Measurements from ENCODE around the gene RNF180.
"Not testable (repeated sequence)": the region's sequence is repeated elsewhere in the genome, so short reads cannot be mapped to it uniquely, and the experiment has no call there.

Gene RNF180

DNA sequence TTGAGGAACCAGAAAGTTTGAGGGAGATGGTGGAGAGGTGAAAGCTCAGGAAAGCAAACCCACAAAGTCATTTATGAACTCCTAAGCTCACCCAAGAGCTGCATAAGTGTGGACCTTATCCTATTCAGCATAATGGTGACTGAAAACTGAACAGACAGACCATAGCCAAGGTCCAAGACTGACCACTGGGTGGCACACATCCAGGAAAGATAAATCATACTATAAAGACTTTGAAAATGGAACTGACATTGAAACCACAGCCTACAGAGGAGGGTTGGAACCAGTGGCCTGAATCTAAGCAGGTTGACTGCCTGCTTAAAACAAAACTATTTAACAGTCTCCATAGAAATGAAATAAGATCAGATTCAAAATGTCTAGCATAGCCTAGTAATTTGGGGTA, 219.1 kb downstream of the RNF180 start:
- no peak for DNase-seq (ENCODE audit: low read depth in 2 of 2)

DNA sequence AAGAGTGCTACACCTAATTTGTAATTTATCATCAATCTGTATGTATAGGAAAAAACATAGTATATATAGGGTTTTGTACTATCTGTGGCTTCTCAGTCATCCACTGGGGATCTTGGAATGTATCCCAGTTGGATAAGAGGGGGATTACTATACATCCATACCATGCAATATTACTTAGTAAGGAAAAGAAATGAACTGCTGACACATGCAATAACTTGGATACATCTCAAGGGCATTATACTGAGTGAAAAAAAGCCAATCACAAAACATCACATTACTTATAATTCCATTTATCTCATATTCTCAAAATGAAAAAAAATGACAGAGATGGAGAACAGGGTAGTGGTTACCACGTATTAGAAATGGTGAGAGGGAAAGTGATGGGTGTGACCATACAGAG, 231.9 kb downstream of the RNF180 start:
- DNase-seq (ENCODE audit: low read depth in 2 of 2): no peak

DNA sequence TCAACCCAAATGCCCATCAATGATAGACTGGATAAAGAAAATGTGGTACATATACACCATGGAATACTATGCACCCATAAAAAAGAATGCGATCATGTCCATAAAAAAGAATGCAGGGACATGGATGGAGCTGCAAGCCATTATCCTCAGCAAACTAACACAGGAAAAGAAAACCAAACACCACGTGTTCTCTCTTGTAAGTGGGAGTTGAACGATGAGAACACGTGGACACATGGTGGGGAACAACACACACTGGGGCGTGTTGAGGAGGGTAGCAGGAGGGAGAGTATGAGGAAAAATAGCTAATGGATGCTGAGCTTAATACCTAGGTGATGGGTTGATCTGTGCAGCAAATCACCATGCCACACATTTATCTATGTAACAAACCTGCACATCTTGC, 233.1 kb downstream of the RNF180 start:
- DNase-seq (ENCODE audit: low read depth in 2 of 2): not testable (repeated sequence)

DNA sequence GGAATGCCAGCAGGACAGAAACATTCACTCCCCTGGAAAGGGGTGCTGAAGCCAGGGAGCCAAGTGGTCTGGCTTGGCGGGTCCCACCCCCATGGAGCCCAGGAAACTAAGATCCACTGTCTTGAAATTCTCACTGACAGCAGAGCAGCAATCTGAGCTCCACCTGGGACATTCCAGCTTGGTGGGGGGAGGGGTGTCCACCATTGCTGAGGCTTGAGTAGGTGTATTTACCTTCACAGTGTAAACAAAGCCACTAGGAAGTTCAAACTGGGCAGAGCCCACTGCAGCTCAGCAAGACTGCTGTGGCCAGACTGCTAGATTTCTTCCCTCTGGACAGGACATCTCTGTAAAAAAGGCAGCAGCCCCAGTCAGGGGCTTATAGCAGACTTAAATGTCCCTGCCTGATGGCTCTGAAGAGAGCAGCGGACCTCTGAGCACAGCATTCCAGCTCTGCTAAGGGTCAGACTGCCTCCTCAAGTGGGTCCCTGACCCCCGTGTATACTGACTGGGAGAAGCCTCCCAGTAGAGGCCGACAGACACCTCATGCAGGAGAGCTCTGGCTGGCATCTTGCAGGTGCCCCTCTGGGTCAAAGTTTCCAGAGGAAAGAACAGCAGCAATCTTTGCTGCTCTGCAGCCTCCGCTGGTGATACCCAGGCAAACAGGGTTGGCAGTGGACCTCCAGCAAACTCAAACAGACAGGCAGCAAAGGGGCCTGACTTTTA, 241.6 kb downstream of the RNF180 start:
- not testable (repeated sequence) for DNase-seq (ENCODE audit: low read depth in 2 of 2)

DNA sequence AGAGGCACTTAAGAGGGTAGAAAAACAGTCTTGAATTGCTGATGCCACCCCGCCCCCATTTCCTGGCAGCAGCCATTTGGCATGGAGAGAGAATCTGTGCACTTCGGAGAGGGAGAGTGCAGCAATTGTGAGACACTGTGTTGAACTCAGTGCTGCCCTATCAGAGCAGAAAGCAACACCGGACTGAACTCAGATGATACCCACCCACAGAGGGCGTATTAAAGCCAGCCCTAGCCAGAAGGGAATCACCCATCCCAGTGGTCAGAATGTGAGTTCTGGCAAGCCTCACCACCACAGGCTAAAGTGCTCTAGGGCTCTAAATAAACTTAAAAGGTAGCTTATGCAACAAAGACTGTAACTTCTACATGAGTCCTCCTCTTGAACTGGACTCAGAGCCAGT, 251.7 kb downstream of the RNF180 start:
- no peak for DNase-seq (ENCODE audit: low read depth in 2 of 2)

DNA sequence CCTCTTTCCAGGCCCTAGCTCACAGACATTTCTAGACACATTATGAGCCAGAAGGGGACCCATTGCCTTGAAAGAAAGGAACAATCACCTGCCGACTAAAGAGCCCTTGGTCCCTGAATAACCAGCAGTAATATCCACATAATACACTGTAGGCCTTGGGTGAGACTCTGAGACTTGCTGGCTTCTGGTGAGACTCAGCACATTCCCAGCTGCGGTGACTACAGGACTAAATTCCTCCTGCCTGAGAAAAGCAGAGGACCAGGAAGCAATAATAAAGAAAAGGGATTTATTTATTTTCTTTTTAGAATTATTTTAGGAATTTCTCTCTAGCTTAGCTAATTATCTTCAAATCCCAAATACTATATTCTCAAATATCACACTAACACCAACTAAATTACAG, 252.4 kb downstream of the RNF180 start:
- no peak for DNase-seq (ENCODE audit: low read depth in 2 of 2)

Data from stimulated activated CD8-positive, alpha-beta memory T cell treated with anti-CD3 and anti-CD28 coated beads, Interleukin-15, amount 100 ng/mL, for 48 hours (primary cell).